NCI-H2171 treated with DMSO at 0.1 percent for 48 hours (cell line): Measurements from ENCODE around the gene ZNF662.

ENCODE experiments used
- DNase-seq: peaks from one replicate; lab custom pipeline; 2025; lab: John Stamatoyannopoulos, UW

ZNF662 gene

DNA sequence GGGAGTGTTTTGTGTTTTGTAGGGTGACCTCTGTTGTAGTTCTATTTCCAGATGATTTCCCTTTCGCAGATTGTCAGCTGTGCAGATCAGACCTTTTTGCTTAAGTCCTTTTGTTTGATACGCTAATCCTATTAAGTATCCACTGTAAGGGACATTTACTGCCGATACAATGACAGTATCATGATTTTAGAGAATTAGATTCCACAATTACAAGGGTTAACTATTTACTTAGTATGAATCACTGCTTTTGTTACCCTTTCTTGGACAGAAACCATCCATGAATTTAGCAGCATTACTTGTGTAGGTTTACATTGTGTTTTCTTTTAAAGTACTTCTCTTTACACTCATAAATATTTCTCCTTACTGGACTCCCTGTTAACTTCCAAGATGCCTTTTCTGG, 31.4 kb downstream of the ZNF662 start:
- DNase-seq = no peak

DNA sequence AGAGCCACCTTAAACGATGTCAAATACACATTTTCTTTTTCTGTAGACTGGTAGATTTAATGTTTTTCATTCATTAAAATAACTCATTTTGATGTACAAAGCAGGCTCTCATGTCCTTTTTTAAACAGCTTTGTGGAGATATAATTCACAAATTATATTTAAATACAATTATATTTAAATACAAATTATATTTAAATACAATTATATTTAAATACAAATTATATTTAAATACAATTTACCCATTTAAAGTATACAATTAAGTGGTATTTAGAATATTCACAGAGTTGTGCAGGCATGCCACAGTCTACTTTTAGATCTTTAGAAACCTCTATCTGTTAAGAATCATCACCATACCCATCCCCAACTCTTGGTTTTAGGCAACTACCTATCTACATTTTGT, 36.8 kb downstream of the ZNF662 start:
- no peak for DNase-seq

DNA sequence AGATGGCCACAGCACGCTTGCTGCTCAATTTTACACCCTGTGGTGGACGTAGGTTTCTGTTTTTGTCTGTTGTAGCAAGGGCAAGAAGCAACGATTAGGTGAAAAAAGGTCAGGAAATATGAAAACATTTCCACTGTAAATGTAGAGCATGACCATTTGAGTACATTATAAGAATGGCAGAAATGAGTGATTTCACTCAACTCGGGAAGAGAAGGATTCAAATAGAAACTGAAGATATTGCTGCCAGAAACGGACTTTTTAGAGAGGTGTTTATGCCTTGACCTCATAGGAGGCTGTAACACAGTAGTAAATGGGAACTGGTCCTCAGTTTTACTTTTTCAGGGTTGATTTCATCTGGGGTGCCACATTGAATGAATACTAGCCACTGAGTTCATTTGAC, 40.1 kb downstream of the ZNF662 start:
- DNase-seq = no peak

DNA sequence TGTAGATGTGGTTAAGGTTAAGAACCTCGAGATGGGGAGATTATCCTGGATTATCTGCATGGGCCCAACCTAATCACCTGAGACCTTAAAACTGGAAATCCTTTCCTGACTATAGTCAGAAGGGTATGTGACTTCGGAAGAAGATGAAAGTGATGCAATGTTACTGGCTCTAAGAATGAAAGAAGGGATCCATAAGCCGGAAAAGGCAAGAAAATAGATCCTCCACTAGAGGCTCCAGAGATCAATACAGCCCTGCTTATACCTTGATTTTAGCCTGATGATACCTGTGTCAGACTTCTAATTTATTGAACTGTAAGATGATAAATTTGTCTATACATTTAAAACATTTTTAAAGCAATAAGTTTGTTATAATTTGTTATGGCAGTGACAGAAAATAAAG, 51.6 kb downstream of the ZNF662 start:
- no peak for DNase-seq

DNA sequence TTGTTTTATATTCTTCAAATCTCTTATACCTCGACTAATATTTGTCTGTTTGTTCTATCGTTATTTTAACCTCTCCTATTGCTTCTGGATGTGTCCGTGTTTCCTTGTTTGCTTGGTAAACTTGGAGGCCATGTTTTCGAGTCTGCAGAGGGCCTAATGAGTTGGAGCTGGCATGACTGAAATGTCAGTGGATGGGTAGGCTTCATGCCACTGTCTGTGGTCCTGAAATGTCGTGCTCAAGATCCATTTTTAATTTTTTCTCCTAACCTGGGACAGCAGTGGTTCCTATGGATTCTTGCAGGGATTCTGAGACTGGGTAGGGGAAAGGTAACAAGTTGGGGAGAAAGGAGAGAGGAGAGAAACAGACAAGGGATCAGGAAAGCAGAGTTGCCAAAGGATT, 54.3 kb downstream of the ZNF662 start:
- DNase-seq = no peak

DNA sequence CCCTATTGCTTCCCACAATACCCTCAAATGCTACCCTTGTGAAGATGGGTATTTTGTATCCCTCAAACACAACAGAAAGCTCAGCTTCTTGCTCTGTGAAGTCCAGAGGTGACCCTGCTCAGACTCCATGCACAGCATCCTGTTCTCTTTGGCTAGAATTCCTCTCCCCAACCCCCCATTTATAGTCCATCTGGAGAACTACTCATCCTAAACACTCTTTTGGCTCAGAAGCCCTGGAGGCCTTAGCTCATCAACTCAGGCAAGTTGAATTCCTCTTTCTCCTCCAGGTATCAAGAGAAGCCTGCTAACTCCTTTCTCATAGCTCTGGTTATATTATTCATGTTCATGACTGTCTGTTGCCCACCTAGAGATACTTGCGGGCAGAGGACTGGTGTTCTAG, 54.8 kb downstream of the ZNF662 start:
- DNase-seq = no peak

DNA sequence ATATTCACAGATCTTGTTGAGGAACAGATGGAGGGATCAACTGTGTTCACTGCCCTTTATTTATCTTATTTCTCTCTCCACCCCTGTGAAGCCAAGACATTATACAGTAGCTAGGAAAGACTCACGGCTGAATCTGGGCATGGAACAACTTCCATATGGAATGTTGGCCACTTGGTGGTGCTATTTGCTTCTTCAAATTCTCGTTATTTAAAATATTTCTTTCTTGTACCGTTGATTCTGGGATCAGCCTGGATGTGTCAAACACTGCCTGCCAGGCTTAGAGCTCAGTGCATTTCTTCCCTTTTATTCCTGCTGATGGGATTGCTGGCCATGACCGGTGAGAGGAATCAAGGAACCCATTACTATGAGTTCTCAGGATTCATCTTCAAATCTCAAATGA, 55.7 kb downstream of the ZNF662 start:
- DNase-seq = peak; percentile 22

DNA sequence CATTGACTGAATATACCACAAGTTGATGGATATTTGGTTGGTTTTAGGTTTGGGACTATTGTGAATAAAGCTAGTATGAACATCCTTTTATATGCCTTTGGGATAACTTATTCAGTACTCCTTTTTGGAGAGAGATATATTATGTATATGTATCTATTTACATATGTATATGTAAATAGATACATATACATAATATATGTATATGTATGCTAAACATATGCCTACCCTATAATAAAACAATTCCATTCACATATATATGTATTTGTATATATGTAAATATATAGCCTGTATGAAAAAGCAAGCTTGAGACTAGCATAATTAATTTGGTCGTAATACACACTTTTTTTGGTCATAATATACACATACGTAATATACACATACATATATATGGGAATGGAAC, 57.3 kb downstream of the ZNF662 start:
- DNase-seq = no peak

DNA sequence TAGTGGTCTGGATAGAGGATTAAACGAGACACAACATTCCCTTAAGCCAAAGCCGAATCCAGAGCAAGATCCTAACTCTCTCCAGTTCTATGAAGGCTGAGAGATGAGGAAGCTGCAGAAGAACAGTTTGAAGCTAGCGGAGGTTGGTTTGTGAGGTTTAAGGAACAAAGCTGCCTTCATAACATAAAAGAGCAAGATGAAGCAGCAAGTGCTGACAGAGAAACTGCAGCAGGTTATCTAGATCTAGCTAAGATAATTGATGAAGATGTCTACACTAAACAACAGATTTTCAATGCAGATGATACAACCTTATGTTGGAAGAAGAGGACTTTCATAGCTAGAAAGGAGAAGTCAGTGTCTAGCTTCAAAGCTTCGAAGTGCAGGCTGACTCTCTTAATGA, 58.3 kb downstream of the ZNF662 start:
- DNase-seq = no peak
